Right renal cortex interstitium (tissue), 3 donors: Measurements from ENCODE around the gene USP1. TPM values are rescaled to one million over a fixed set of nuclear protein-coding genes. Genes with fewer than 3 reads are reported as not detected.

Experiments
- DNase-seq, 3 donors: peaks; one replicate each; pipeline ENCODE4 v3.0.0-alpha.2; 2013; ENCODE audit warnings: low read depth in 3 of 3, low spot score in 2 of 3
- polyA plus RNA-seq, 3 donors: library from polyadenylated mRNA; unstranded; fragments of 120-200 nt; gene quantifications; one replicate each; pipeline ENCODE4 v1.2.1, GENCODE V29; 2013; ENCODE audit not compliant: insufficient read length in 3 of 3

Gene USP1
- polyA plus RNA-seq, 3 donors, result 72.0 to 84.3 (median 81.4) TPM

DNA sequence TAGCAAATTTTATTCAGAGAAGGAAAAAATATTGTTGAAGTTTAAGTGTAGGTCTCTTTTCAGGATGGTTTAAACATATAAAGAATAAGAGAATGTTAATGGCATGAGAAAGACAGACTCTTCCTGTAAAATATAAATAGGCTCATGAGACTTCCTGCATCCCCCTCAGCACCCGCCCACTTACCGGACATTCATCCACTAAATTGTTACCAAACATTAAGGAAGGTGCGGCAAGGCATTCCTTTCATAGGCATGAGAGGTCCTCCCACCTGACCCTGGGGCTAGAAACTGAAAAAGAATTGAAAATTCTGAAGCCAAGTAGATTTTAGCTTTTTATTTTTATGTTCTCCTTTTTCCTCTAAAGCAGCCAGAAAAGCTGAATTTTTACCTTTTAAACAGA, 10.6 kb upstream of the USP1 start:
- DNase-seq, result no peak

- no peak for DNase-seq
Observed at GRCh38 chr1:62426794-62427193, 10.1 kb upstream of the USP1 start.

- no peak for DNase-seq
Observed at GRCh38 chr1:62428351-62428750, 8.5 kb upstream of the USP1 start.

GRCh38 chr1:62429581-62429980, 7.3 kb upstream of the USP1 start:
- DNase-seq, result no peak

DNA sequence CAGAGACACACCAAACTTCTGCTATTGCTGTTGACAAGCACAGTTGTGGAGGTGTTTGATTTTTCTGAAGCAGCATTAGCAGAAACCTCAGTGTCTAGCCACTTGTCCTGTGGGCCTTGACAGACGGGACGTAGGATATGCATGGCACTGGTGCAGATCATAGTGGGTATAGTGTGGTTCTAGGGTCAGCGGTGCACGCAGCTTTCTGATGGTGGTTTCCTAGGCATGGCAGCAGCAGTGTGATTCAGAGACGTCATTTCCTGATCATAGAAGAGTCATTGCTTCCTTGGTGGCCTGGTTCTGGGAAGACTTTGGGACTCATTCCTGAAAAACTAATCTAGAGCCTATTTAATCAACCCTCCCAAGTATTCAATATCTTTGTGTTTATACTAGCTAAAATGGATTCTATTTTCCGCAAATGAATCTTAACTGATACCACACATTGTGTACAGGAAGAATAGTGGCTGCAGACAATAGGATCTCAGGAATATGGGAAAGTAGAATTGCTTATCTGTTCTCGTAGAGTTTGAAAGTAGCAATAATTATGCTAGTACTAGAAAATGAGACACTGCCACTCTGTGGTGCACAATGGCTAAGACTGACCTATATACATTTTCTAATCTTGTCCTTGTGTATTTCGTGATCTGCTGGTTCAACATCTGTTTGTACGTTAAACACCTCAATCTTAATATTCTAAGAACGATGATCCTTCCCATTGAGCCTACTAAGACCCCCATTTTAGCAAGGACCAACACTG, 2.8 kb upstream of the USP1 start:
- DNase-seq, result no peak

GRCh38 chr1:62434618-62435001, 2.2 kb upstream of the USP1 start:
- DNase-seq, result no peak

- DNase-seq, result no peak
Observed at GRCh38 chr1:62435231-62436038, 1.4 kb upstream of the USP1 start.

- DNase-seq, result no peak
Observed at GRCh38 chr1:62436039-62436465, 797 bp upstream of the USP1 start.

- DNase-seq, result no peak
Observed at GRCh38 chr1:62437273-62437940, 558 bp downstream of the USP1 start.

- no peak for DNase-seq
Observed at GRCh38 chr1:62438163-62438562, 1.3 kb downstream of the USP1 start.

DNA sequence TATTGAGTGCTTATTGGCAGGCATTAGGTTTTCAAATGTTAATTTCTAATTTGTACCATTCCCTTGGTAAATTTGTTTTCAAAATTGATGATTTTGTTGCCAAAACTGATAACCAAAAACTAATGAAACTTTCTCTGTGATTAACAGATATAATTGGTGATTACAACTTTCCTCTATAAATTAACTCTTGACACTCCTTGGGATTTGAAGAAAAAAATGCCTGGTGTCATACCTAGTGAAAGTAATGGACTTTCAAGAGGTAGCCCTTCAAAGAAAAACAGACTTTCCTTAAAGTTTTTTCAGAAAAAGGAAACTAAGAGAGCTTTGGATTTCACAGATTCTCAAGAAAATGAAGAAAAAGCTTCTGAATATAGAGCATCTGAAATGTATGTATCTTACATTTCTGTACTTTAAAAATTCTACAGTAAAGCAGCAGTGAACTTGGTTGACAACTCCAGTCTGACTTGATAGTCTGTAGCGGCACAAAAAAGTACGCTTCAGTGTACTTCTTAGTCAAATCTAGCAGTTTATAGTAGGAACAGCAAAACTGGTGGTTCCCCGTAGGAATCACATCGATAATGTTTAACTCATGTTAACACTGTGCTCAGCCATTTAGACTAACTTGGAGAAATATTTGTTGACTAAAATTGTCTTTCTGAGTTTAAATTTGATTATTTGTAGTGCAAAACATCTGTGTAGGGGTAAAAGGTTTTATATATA, 3.0 kb downstream of the USP1 start:
- no peak for DNase-seq

DNA sequence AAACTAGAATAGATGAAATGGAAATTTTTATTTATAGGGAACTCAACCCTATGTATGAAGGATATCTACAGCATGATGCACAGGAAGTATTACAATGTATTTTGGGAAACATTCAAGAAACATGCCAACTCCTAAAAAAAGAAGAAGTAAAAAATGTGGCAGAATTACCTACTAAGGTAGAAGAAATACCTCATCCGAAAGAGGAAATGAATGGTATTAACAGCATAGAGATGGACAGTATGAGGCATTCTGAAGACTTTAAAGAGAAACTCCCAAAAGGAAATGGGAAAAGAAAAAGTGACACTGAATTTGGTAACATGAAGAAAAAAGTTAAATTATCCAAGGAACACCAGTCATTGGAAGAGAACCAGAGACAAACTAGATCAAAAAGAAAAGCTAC, 7.9 kb downstream of the USP1 start:
- DNase-seq, result no peak

DNA sequence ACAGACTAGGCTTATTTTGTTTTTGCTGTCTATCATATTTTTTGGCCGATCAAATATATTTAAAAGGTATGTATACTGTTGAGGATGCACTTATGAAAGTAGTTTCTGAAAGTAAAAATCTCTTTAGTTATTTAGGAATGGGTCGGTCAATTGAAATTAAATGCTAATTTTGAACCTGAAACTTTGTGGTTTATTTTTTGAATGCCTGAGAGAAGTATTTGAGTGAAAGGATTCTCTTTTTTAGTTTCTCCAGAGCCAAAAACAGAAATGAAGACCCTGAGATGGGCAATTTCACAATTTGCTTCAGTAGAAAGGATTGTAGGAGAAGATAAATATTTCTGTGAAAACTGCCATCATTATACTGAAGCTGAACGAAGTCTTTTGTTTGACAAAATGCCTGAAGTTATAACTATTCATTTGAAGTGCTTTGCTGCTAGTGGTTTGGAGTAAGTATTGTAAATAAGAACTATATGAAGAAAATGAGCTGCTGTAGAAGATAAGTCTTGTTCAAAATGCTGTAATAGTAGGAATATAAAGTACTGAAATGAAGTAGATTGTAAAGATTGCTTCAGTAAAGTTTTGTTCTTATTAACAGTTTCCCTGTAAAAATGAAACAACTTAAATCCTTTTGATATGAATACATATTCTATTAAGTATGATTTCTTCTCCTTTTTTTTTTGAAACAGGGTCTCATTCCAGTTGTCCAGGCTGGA, 11.5 kb downstream of the USP1 start:
- no peak for DNase-seq

- DNase-seq, result no peak
Observed at GRCh38 chr1:62450301-62450700, 13.5 kb downstream of the USP1 start.

DNA sequence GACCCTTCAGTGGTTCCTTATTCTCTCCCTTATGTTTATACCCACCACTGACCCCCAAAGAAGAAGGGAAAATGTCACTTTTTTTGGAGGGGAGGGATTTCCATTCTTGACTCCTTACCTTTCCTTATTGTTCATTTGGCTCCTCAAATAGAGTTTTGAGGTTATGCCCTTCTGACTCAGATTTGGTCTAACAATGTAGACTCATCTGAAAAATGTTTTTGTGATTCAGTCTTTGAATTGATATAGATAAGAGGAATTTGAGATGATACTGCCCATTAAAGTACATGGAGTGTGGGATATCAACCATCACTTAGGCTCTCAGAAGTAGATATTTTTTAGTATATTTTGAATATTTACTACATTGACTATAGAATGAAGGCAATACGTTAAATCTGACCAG, 16.1 kb downstream of the USP1 start:
- no peak for DNase-seq

GRCh38 chr1:62457955-62458354, 21.1 kb downstream of the USP1 start:
- DNase-seq, result no peak

- no peak for DNase-seq
Observed at GRCh38 chr1:62462370-62462769, 25.5 kb downstream of the USP1 start.

- no peak for DNase-seq
Observed at GRCh38 chr1:62467092-62467491, 30.2 kb downstream of the USP1 start.

- no peak for DNase-seq
Observed at GRCh38 chr1:62476525-62477219, 39.8 kb downstream of the USP1 start.

GRCh38 chr1:62481681-62482080, 44.8 kb downstream of the USP1 start:
- no peak for DNase-seq
